Osteoblast (primary cell): Measurements from ENCODE around the gene RNASET2. TPM values are rescaled to one million over a fixed set of nuclear protein-coding genes. Genes with fewer than 3 reads are reported as not detected.

Experiments
- DNase-seq: peaks from one replicate; pipeline ENCODE4 v3.0.0; 2011; ENCODE audit warnings: low spot score, mixed read lengths; ENCODE audit not compliant: insufficient read length; ENCODE audit errors: missing footprints
- H2AFZ ChIP-seq: 2 replicates; pipeline ENCODE4 v1.6.0; 2011; ENCODE audit warnings: mild to moderate bottlenecking, low read length
- H3K27ac ChIP-seq: 2 replicates; pipeline ENCODE4 v1.5.1; 2011; ENCODE audit warnings: mild to moderate bottlenecking, low read depth, low read length, moderate library complexity
- H3K27me3 ChIP-seq: 2 replicates; pipeline ENCODE4 v1.6.0; 2012; ENCODE audit warnings: mild to moderate bottlenecking, control low read depth, inconsistent platforms, low read length, moderate library complexity; ENCODE audit not compliant: insufficient read depth
- H3K36me3 ChIP-seq: 2 replicates; pipeline ENCODE4 v1.5.1; 2011; ENCODE audit warnings: mild to moderate bottlenecking, low read length, control low read depth, moderate library complexity; ENCODE audit not compliant: insufficient read depth
- H3K4me1 ChIP-seq: 2 replicates; pipeline ENCODE4 v1.5.1; 2011; ENCODE audit warnings: mild to moderate bottlenecking, low read length, control low read depth, moderate library complexity; ENCODE audit not compliant: insufficient read depth
- H3K4me2 ChIP-seq: 2 replicates; pipeline ENCODE4 v1.6.0; 2011; ENCODE audit warnings: mild to moderate bottlenecking, low read length; ENCODE audit not compliant: insufficient read depth
- H3K4me3 ChIP-seq: fragments of 200-600 bp; sonication (generic); 3 replicates; pipeline ENCODE4 v1.5.1; 2012; ENCODE audit warnings: mild to moderate bottlenecking, low read length, inconsistent platforms; ENCODE audit not compliant: insufficient read depth
- H3K79me2 ChIP-seq: 2 replicates; pipeline ENCODE4 v1.6.0; 2012; ENCODE audit warnings: mild to moderate bottlenecking, low read length, control low read depth, inconsistent platforms; ENCODE audit not compliant: insufficient read depth
- H3K9me3 ChIP-seq: 2 replicates; pipeline ENCODE4 v1.5.1; 2011; ENCODE audit warnings: low read depth, low read length, control low read depth
- H4K20me1 ChIP-seq: 2 replicates; pipeline ENCODE4 v1.6.0; 2012; ENCODE audit warnings: mild to moderate bottlenecking, low read length, control low read depth; ENCODE audit not compliant: insufficient read depth
- total RNA-seq: library from RNA; depleted of rRNA; stranded (reverse); fragments of >200 nt; gene quantifications from 2 replicates; pipeline ENCODE4 v1.2.3, GENCODE V29; 2012
- TF ChIP-seq, protein P1 (sequence below): IDR thresholded peaks from 2 replicates; pipeline ENCODE4 v1.5.1; 2011; ENCODE audit warnings: mild to moderate bottlenecking, low read depth, low read length, moderate library complexity; ENCODE audit errors: extremely low read depth

The RNASET2 gene
- total RNA-seq, 1 donor: 47.8 TPM

DNA sequence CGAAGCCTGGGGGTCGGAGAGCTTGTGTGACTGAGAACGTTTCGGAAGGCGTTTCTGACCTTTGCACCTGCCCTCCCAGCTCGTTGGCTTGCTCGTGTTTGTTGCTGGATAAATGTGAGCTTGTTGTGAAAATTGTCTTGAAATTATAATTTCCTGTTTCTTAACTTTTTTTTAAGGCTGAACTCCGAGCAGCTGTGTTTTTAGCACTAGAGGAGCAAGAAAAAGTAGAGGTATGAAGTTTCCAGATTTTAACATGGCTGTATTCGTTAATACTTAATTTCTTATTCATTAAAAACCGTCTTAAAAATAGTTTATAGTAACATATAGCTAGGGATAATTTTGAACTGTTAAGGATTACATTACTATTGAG, 43.5 kb upstream of the RNASET2 start:
- DNase-seq: no peak
- H3K79me2 ChIP-seq: peaks cover 60% of the 10 kb centered on the region
- peak overlapping the region; percentile 90 for H2AFZ ChIP-seq
- peaks cover 18% of the 10 kb centered on the region for H3K4me1 ChIP-seq
- TF ChIP-seq, protein P1, sequence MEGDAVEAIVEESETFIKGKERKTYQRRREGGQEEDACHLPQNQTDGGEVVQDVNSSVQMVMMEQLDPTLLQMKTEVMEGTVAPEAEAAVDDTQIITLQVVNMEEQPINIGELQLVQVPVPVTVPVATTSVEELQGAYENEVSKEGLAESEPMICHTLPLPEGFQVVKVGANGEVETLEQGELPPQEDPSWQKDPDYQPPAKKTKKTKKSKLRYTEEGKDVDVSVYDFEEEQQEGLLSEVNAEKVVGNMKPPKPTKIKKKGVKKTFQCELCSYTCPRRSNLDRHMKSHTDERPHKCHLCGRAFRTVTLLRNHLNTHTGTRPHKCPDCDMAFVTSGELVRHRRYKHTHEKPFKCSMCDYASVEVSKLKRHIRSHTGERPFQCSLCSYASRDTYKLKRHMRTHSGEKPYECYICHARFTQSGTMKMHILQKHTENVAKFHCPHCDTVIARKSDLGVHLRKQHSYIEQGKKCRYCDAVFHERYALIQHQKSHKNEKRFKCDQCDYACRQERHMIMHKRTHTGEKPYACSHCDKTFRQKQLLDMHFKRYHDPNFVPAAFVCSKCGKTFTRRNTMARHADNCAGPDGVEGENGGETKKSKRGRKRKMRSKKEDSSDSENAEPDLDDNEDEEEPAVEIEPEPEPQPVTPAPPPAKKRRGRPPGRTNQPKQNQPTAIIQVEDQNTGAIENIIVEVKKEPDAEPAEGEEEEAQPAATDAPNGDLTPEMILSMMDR: no peak
- H4K20me1 ChIP-seq: peaks cover 9% of the 10 kb centered on the region
- H3K9me3 ChIP-seq: no peaks in the 10 kb centered on the region
- peak overlapping the region; percentile 85 for H3K4me2 ChIP-seq
- H3K27me3 ChIP-seq: no peaks in the 10 kb centered on the region
- peaks cover 4% of the 10 kb centered on the region for H3K36me3 ChIP-seq
- peak overlapping the region; percentile 90 for H3K4me3 ChIP-seq
- peak overlapping the region; percentile 30 for H3K27ac ChIP-seq

DNA sequence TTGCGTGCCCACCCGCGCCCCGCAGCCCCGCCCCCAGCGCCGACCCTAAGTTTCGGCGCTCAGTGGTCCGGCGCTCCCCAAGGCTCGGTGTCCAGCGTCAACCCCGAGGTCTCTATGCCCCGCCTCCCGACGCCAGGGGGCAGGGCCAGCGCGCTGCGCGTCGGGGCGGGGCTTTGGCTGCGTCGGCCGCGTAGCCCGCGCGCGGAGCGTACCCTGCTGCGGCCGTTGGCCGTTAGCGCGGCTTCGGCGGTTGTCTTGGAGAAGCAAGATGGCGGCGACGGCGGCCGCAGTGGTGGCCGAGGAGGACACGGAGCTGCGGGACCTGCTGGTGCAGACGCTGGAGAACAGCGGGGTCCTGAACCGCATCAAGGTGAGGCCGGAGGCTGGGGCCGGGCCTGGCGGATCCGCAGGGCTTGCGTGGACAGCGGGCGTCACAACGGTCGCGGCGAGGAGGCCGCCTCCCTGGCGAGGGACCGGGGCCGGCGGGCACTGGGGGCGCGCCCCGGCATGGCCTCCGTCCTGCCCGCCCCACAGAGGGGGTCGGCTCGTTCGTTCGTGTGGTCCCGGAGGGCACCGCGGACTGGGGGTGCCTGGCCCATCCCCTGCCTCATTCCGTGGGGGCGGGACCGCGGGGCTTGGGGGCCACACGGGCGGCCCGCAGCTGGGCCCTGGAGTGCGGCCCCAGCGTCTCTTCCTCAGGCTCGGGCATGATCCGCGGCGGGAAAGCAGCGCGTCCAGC, 43.0 kb upstream of the RNASET2 start, which contains the start of gene CEP43:
TSS of gene CEP43 (plus strand) at position 253 of the 739 bp plus-strand sequence. CDS start at position 269, 16 bp downstream.
- H3K4me2 ChIP-seq: peak within 1 kb of the TSS; percentile 94
- H3K79me2 ChIP-seq: peaks cover 65% of the 10 kb centered on the region
- peak within 1 kb of the TSS; percentile 56 for H3K27ac ChIP-seq
- H3K36me3 ChIP-seq: peaks cover 4% of the 10 kb centered on the region
- H3K27me3 ChIP-seq: no peaks in the 10 kb centered on the region
- peak; percentile 99 for DNase-seq
- peaks cover 9% of the 10 kb centered on the region for H4K20me1 ChIP-seq
- peaks cover 18% of the 10 kb centered on the region for H3K4me1 ChIP-seq
- no peaks in the 10 kb centered on the region for H3K9me3 ChIP-seq
- TF ChIP-seq, protein P1: no peak
- H3K4me3 ChIP-seq: peak within 1 kb of the TSS; percentile 90
- H2AFZ ChIP-seq: peak within 1 kb of the TSS; percentile 93

DNA sequence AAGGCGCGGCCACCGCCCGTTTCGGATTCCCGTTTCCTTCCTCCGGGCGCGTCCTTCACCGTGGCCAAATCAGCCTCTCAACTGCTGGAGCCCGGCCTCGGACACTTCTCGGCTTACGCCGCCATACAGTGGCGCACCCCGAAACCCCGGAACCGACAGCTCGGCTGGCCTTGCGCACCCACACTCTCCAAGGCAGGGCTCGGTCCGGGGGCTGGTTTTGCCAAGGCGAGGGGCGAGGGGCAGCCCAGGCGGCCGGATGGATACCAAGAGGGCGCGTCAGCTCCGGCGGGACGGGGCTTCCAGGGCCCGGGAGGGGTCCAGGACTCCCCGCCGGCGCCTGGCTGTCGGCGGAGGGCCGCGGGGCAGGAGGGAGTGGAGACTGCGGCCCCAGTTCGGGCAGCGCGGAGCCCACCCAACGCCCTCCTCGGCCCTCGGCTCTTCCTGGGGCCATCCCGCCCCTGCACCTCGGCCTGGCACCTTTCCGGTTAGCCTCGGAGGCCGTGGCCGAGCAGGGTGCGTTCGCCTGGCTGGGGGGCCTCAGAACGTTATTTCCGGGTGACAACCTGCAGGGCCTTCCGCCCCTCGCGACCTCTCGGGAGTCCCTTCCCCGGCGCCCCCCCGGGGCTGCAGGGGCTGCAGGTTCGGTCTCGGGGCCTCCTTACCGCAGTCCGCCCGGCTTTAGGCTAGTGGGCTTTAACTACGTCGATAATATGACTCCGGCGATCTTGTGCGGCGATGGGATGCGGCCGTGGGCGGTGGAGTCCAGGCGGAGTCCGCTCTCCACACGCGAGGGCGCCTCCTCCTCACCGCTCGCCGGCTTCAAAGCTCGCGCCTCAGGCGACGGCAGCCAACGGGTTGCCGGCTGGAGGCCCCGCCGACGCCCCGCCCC, 42.1 kb upstream of the RNASET2 start:
- H4K20me1 ChIP-seq: peaks cover 9% of the 10 kb centered on the region
- peak overlapping the region; percentile 90 for H3K4me3 ChIP-seq
- peaks cover 73% of the 10 kb centered on the region for H3K79me2 ChIP-seq
- H3K36me3 ChIP-seq: peaks cover 4% of the 10 kb centered on the region
- peak overlapping the region; percentile 56 for H3K27ac ChIP-seq
- peaks cover 18% of the 10 kb centered on the region for H3K4me1 ChIP-seq
- TF ChIP-seq, protein P1: no peak
- H2AFZ ChIP-seq: peak overlapping the region; percentile 93
- DNase-seq: peak; percentile 81
- H3K9me3 ChIP-seq: no peaks in the 10 kb centered on the region
- peak overlapping the region; percentile 94 for H3K4me2 ChIP-seq
- H3K27me3 ChIP-seq: no peaks in the 10 kb centered on the region
